Measurements from ENCODE around the gene LDLRAD2.

DNA sequence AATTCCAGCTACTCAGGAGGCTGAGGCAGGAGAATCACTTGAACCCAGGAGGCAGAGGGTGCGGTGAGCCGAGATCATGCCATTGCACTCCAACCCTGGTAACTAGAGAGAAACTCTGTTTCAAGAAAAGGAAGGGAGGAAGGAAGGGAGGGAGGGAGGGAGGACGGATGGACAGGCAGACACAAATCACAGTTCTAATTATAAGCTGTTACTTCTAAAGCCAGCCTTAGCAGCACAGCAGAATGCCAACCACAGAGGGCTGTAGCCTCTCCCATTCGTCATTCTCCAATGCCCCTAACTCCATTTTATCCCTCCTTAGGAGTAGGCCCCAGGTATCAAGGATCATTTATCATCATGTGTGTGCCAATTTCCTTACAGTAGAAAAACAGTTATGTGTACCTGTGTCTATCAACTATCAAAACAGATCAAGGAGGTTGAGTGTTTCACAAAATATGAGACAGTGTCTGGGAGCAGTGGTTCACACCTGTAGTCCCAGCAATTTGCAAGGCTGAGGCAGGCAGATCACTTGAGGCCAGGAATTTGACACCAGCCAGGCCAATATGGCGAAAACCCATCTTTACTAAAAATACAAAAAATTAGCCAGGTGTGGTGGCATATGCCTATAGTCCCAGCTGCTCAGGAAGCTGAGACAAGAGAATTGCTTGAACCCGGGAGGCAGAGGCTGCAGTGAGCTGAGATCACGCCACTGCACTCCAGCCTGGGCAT lies 48.2 kb upstream of the LDLRAD2 start:
- TF ChIP-seq, protein P1, sequence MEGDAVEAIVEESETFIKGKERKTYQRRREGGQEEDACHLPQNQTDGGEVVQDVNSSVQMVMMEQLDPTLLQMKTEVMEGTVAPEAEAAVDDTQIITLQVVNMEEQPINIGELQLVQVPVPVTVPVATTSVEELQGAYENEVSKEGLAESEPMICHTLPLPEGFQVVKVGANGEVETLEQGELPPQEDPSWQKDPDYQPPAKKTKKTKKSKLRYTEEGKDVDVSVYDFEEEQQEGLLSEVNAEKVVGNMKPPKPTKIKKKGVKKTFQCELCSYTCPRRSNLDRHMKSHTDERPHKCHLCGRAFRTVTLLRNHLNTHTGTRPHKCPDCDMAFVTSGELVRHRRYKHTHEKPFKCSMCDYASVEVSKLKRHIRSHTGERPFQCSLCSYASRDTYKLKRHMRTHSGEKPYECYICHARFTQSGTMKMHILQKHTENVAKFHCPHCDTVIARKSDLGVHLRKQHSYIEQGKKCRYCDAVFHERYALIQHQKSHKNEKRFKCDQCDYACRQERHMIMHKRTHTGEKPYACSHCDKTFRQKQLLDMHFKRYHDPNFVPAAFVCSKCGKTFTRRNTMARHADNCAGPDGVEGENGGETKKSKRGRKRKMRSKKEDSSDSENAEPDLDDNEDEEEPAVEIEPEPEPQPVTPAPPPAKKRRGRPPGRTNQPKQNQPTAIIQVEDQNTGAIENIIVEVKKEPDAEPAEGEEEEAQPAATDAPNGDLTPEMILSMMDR (conservative IDR thresholded peaks at IDR 0.05; ENCODE audit: low read depth, low read length): no peak
- no peak for TF ChIP-seq EZH2 (IDR thresholded peaks at IDR 0.05; ENCODE audit: borderline replicate concordance, low read depth, low read length, poor library complexity, severe bottlenecking)
